Measurements from ENCODE around the gene PLB1.

PLB1 gene

GRCh38 chr2:28667261-28667660 lies 171.4 kb downstream of the PLB1 start:
- no peak for DNase-seq

GRCh38 chr2:28668106-28668814 lies 172.4 kb downstream of the PLB1 start:
- DNase-seq: no peak

GRCh38 chr2:28668880-28669279 lies 173.0 kb downstream of the PLB1 start:
- no peak for DNase-seq

GRCh38 chr2:28670856-28671255 lies 175.0 kb downstream of the PLB1 start:
- DNase-seq: no peak

GRCh38 chr2:28673338-28673737 lies 177.5 kb downstream of the PLB1 start:
- DNase-seq: no peak

- DNase-seq: no peak
Observed at GRCh38 chr2:28674062-28674712, 178.3 kb downstream of the PLB1 start.

GRCh38 chr2:28674713-28675068 lies 178.8 kb downstream of the PLB1 start:
- DNase-seq: no peak

GRCh38 chr2:28676152-28676835 lies 180.4 kb downstream of the PLB1 start:
- DNase-seq: no peak

GRCh38 chr2:28678175-28678855 lies 182.5 kb downstream of the PLB1 start:
- DNase-seq: no peak

- DNase-seq: no peak
Observed at GRCh38 chr2:28678944-28679343, 183.1 kb downstream of the PLB1 start.

- no peak for DNase-seq
Observed at GRCh38 chr2:28680657-28681056, 184.8 kb downstream of the PLB1 start.

GRCh38 chr2:28681158-28681571 lies 185.3 kb downstream of the PLB1 start:
- DNase-seq: no peak

- DNase-seq: no peak
Observed at GRCh38 chr2:28681606-28682005, 185.7 kb downstream of the PLB1 start.

- DNase-seq: peak; percentile 78
Observed at GRCh38 chr2:28683100-28683706, 187.3 kb downstream of the PLB1 start.

GRCh38 chr2:28684142-28684858 lies 188.4 kb downstream of the PLB1 start:
- no peak for DNase-seq

- DNase-seq: no peak
Observed at GRCh38 chr2:28687171-28687570, 191.3 kb downstream of the PLB1 start.

- no peak for DNase-seq
Observed at GRCh38 chr2:28687640-28688385, 192.0 kb downstream of the PLB1 start.

GRCh38 chr2:28688818-28689217 lies 193.0 kb downstream of the PLB1 start:
- DNase-seq: no peak

GRCh38 chr2:28689771-28690170 lies 193.9 kb downstream of the PLB1 start:
- DNase-seq: no peak

GRCh38 chr2:28692411-28692810 lies 196.6 kb downstream of the PLB1 start:
- DNase-seq: no peak

GRCh38 chr2:28693223-28693622 lies 197.4 kb downstream of the PLB1 start:
- no peak for DNase-seq

All from right kidney (tissue), 1 donor.